Lung (tissue), 12 donors: Measurements from ENCODE around the gene PPM1H. TPM values are rescaled to one million over a fixed set of nuclear protein-coding genes. Genes with fewer than 3 reads are reported as not detected.

ENCODE experiments used
- ATAC-seq: fragments of 200-7000 bp; cut with Tn5 transposase; one replicate; pipeline ENCODE4 v1.9.1; 2020; ENCODE audit warnings: moderate number of reproducible peaks; ENCODE audit not compliant: insufficient read depth, low FRiP score
- DNase-seq, 3 donors: peaks; one replicate each; pipeline ENCODE4 v3.0.0-alpha.2; 2013 to 2017
- H3K27ac ChIP-seq, 2 donors: one replicate each; pipeline ENCODE4 v1.5.1; 2013; ENCODE audit warnings: mild to moderate bottlenecking in 2 of 2, moderate library complexity in 2 of 2, control low read depth in 1 of 2, inconsistent platforms in 1 of 2, low read depth in 1 of 2, low read length in 1 of 2
- H3K27me3 ChIP-seq, 3 donors: one replicate each; pipeline ENCODE4 v1.5.1; 2013; ENCODE audit warnings: low read length in 2 of 3; ENCODE audit not compliant: control insufficient read depth in 3 of 3, insufficient read depth in 3 of 3
- H3K36me3 ChIP-seq, 4 donors: one replicate each; pipeline ENCODE4 v1.5.1; 2013; ENCODE audit warnings: low read length in 4 of 4, mild to moderate bottlenecking in 1 of 4, moderate library complexity in 1 of 4; ENCODE audit not compliant: control insufficient read depth in 4 of 4, insufficient read depth in 4 of 4
- H3K4me1 ChIP-seq, 5 donors: one replicate each; pipeline ENCODE4 v1.5.1; 2013; ENCODE audit warnings: low read length in 5 of 5, mild to moderate bottlenecking in 2 of 5, moderate library complexity in 1 of 5; ENCODE audit not compliant: control insufficient read depth in 5 of 5, insufficient read depth in 5 of 5
- H3K4me3 ChIP-seq: one replicate; pipeline ENCODE4 v1.5.1; 2013; ENCODE audit warnings: mild to moderate bottlenecking, control low read depth, moderate library complexity
- H3K9ac ChIP-seq, 2 donors: one replicate each; pipeline ENCODE4 v1.5.1; 2013; ENCODE audit warnings: low read length in 2 of 2, control low read depth in 1 of 2; ENCODE audit not compliant: insufficient read depth in 1 of 2
- H3K9me3 ChIP-seq, 4 donors: one replicate each; pipeline ENCODE4 v1.5.1; 2013; ENCODE audit warnings: low read length in 3 of 4, mild to moderate bottlenecking in 1 of 4, moderate library complexity in 1 of 4; ENCODE audit not compliant: control insufficient read depth in 4 of 4, insufficient read depth in 3 of 4
- CTCF ChIP-seq: IDR thresholded peaks from 2 replicates; pipeline ENCODE4 v1.5.1; 2012; ENCODE audit warnings: mild to moderate bottlenecking; ENCODE audit errors: control extremely low read depth, extremely low read depth
- WGBS, 2 donors: extraction: QIAGEN DNeasy Blood & Tissue Kit; methylation state at CpG; one replicate each; pipeline ENCODE4 v1.1.7; 2013; 5-methylcytosine and 5-hydroxymethylcytosine counted together
- polyA plus RNA-seq, 2 donors: library from polyadenylated mRNA; stranded (reverse); fragments of 200-250 nt; gene quantifications; one replicate each; pipeline ENCODE4 v1.2.1, GENCODE V29; 2013
- total RNA-seq, 2 donors: library from RNA; depleted of rRNA in 1 of 2; stranded (reverse); fragments of >200 nt in 1 of 2; gene quantifications; one replicate each; pipeline ENCODE4 v1.2.1, GENCODE V29; 2014 to 2021
- donor health status: control.
- donor health status: control.
- donor health status: Bipolar disorder and iron deficiency.
- donor health status: healthy.
- donor health status: DM: yes; HTN: yes; CAD: no.

The PPM1H gene
- total and polyA plus RNA-seq, 4 donors, result 2.0 to 11.2 (median 5.7) TPM

DNA sequence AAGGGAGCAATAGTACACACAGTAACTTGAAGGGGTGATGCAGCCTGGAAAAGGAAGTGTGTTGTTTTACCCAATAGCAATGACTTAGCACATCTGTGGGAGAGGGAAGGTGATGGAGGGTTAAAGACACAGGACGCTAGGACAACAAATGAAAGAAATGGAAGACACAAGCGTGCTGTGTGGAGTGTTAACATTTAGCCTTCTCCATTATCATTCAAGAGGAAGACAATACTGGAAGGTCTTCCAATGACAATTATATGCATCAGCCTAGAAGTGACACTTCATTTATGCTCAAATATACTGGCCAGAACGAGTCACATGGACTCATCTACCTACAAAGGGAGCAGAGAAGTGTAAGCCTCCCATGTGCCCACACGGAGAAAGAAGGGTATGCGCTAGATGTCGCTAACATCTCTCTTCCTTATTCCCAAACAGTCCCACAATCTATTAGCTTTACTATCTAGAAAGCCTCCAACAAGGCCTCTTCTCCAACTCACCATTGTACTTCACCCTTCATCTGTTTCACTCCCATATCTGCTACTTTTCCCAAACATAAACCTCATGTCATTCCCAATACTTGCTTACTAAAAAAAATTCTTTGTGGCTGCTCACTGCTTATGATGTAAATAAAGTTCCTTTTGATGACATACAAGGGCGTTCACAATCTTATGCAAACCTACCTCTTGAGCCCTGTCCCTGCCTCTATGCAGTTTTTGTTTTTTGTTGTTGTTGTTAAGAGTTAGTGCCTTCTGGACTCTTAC is 20.3 kb downstream of the PPM1H start:
- Histone ChIP-seq H3K9ac (no peak overlapping the region), H3K27ac (no peak overlapping the region), H3K4me3 (no peak overlapping the region), H3K27me3 (no peaks in the 10 kb centered on the region), H3K36me3 (no peaks in the 10 kb centered on the region), H3K4me1 (peaks cover 0 to 1% (median 0%) of the 10 kb centered on the region in 5 donors), H3K9me3 (no peaks in the 10 kb centered on the region)
- ATAC-seq, result no peak
- 54 to 73% methylated on average over 7 of the region's 7 CpGs for WGBS, 2 donors
- TF ChIP-seq CTCF, result no peak
- DNase-seq, result no peak

DNA sequence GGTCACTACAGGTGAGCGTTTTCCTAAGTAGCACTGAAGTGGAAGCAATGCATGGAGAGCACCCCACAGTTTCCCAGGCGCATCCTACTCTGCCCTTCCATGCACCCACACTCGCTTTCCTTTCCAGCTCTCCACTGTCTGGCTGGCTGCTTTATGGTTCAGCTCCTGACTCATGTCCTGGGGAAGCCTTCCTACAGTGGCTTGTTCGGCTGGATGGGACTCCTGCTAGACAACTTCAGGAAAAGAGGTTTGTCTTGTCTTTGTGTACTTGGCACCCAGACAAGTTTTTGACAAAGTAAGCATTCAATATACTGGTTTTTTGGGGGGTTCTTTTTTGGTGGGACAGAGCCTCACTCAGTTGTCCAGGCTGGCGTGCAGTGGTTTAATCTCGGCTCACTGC is 21.6 kb downstream of the PPM1H start:
- Histone ChIP-seq H3K4me1 (no peaks in the 10 kb centered on the region), H3K27me3 (no peaks in the 10 kb centered on the region), H3K36me3 (no peaks in the 10 kb centered on the region), H3K9me3 (no peaks in the 10 kb centered on the region), H3K4me3 (no peak overlapping the region), H3K9ac (no peak overlapping the region), H3K27ac (no peak overlapping the region)
- ATAC-seq, result no peak
- TF ChIP-seq CTCF, result no peak
- DNase-seq, result no peak
- 92 to 97% methylated on average over 6 of the region's 6 CpGs for WGBS, 2 donors

DNA sequence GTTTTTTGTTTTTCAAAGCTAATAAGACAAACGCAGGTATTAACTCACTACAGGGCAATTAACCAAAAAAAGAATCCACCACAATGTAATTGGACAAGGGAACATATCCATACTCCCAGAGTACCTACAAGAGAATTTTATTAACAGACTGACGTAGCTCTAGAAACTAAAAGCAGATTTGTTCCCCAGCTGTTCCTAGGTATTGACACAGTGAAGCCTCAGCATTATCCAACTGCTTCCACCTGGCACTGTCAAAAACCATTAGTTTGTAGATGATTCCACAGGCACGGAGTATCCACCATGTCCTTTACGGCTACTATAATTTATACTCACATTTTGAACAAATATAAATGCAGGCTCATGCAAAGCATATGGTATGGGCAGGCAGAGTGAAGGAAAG is 22.3 kb downstream of the PPM1H start:
- H3K27ac ChIP-seq, result no peak overlapping the region
- H3K4me3 ChIP-seq, result no peak overlapping the region
- H3K27me3 ChIP-seq, result no peaks in the 10 kb centered on the region
- no peak for DNase-seq
- no peaks in the 10 kb centered on the region for H3K9me3 ChIP-seq
- no peak for TF ChIP-seq CTCF
- no peaks in the 10 kb centered on the region for H3K36me3 ChIP-seq
- ATAC-seq, result no peak
- WGBS, 2 donors, result 70 to 73% methylated on average over 4 of the region's 4 CpGs
- H3K9ac ChIP-seq, result no peak overlapping the region
- no peaks in the 10 kb centered on the region for H3K4me1 ChIP-seq

GRCh38 chr12:62911286-62911685 is 23.7 kb downstream of the PPM1H start:
- WGBS, 2 donors, result 85 to 91% methylated on average over 4 of the region's 4 CpGs
- no peak for ATAC-seq
- Histone ChIP-seq H3K9me3 (no peaks in the 10 kb centered on the region), H3K36me3 (no peaks in the 10 kb centered on the region), H3K27ac (no peak overlapping the region), H3K9ac (no peak overlapping the region), H3K4me1 (no peaks in the 10 kb centered on the region), H3K4me3 (no peak overlapping the region), H3K27me3 (no peaks in the 10 kb centered on the region)
- TF ChIP-seq CTCF, result no peak
- DNase-seq, result no peak
